ENCODE measurements around the gene CD300A.
"Not testable (repeated sequence)": the region's sequence is repeated elsewhere in the genome, so short reads cannot be mapped to it uniquely, and the experiment has no call there.

CD300A gene

GRCh38 chr17:74516561-74517328 lies 50.3 kb downstream of the CD300A start:
- no peak for DNase-seq (ENCODE audit: low read depth)
- TF ChIP-seq, protein P1, sequence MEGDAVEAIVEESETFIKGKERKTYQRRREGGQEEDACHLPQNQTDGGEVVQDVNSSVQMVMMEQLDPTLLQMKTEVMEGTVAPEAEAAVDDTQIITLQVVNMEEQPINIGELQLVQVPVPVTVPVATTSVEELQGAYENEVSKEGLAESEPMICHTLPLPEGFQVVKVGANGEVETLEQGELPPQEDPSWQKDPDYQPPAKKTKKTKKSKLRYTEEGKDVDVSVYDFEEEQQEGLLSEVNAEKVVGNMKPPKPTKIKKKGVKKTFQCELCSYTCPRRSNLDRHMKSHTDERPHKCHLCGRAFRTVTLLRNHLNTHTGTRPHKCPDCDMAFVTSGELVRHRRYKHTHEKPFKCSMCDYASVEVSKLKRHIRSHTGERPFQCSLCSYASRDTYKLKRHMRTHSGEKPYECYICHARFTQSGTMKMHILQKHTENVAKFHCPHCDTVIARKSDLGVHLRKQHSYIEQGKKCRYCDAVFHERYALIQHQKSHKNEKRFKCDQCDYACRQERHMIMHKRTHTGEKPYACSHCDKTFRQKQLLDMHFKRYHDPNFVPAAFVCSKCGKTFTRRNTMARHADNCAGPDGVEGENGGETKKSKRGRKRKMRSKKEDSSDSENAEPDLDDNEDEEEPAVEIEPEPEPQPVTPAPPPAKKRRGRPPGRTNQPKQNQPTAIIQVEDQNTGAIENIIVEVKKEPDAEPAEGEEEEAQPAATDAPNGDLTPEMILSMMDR (IDR thresholded peaks at IDR 0.05; ENCODE audit: control insufficient read depth, extremely low read depth, insufficient read depth): no peak
- H3K4me3 ChIP-seq (ENCODE audit: low read depth, low read length): no peak overlapping the region

GRCh38 chr17:74518413-74518981 lies 52.1 kb downstream of the CD300A start:
- H3K4me3 ChIP-seq (ENCODE audit: low read depth, low read length); DNase-seq (ENCODE audit: low read depth): not testable (repeated sequence)

- DNase-seq (ENCODE audit: low read depth): no peak
- H3K4me3 ChIP-seq (ENCODE audit: low read depth, low read length): no peak overlapping the region
- TF ChIP-seq, protein P1 (IDR thresholded peaks at IDR 0.05; ENCODE audit: control insufficient read depth, extremely low read depth, insufficient read depth): no peak
Observed at GRCh38 chr17:74520016-74520434, 53.6 kb downstream of the CD300A start.

DNA sequence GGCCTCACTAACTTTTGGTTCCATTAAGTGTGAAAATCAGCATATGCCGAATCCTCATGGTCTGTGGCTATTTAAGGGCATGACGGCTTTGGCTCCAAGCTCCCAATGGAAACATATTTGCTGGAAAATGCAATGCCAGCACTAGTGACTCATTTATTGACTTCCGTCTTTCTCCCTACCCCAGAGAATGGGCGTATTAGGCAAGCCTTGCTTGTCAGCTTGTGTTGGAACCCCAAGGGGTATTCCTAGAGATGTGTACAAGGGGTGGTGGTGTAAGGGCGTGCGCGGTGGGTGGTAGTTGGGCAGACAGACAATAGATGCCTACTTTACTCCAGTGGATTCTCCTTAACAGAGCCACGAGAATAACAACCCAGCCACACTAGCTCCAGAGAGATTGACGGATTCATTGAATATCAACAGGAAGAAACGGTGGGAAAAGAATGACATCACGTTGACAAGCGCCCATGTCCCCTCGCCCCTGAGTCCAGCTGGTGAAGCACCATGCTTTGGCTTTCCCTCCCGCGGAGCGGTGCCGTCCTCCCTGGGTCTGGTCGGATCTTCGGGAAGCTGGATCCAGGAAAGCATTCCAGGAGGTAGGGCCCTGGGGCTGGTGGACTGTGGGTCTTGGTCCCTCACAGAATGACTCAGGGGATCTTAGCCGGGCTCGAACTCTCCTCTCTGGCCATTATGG lies 54.5 kb downstream of the CD300A start:
- DNase-seq (ENCODE audit: low read depth): no peak
- TF ChIP-seq, protein P1 (IDR thresholded peaks at IDR 0.05; ENCODE audit: control insufficient read depth, extremely low read depth, insufficient read depth): no peak
- no peak overlapping the region for H3K4me3 ChIP-seq (ENCODE audit: low read depth, low read length)

GRCh38 chr17:74521701-74522201 lies 55.3 kb downstream of the CD300A start:
- no peak for DNase-seq (ENCODE audit: low read depth)
- TF ChIP-seq, protein P1 (IDR thresholded peaks at IDR 0.05; ENCODE audit: control insufficient read depth, extremely low read depth, insufficient read depth): no peak

GRCh38 chr17:74522381-74523105 lies 56.1 kb downstream of the CD300A start:
- DNase-seq (ENCODE audit: low read depth): no peak
- TF ChIP-seq, protein P1 (IDR thresholded peaks at IDR 0.05; ENCODE audit: control insufficient read depth, extremely low read depth, insufficient read depth): no peak

More at GRCh38 chr17:74521701-74522201, 55.3 kb downstream of the CD300A start:
- H3K4me3 ChIP-seq (ENCODE audit: low read depth, low read length): no peak overlapping the region

More at GRCh38 chr17:74522381-74523105, 56.1 kb downstream of the CD300A start:
- no peak overlapping the region for H3K4me3 ChIP-seq (ENCODE audit: low read depth, low read length)
